Parathyroid adenoma (tissue), 2 donors: Measurements from ENCODE around the gene FAM117B.

Experiments used
- H2AFZ ChIP-seq: fragments of 300-600 bp; sonication (generic); one replicate; pipeline ENCODE4 v1.7.0; 2017; ENCODE audit warnings: antibody characterized with exemption, mild to moderate bottlenecking
- H3K27ac ChIP-seq: fragments of 300-600 bp; sonication (generic); one replicate; pipeline ENCODE4 v1.7.0; 2017
- H3K27me3 ChIP-seq: fragments of 300-600 bp; sonication (generic); one replicate; pipeline ENCODE4 v1.7.0; 2017; ENCODE audit warnings: low read length; ENCODE audit not compliant: control insufficient read depth, insufficient read depth
- H3K36me3 ChIP-seq: fragments of 300-600 bp; sonication (generic); one replicate; pipeline ENCODE4 v1.7.0; 2017; ENCODE audit warnings: low read length; ENCODE audit not compliant: control insufficient read depth, insufficient read depth
- H3K4me1 ChIP-seq: fragments of 300-600 bp; sonication (generic); one replicate; pipeline ENCODE4 v1.7.0; 2017; ENCODE audit warnings: control low read depth
- H3K4me2 ChIP-seq: fragments of 300-600 bp; sonication (generic); one replicate; pipeline ENCODE4 v1.7.0; 2017; ENCODE audit warnings: low read length
- H3K4me3 ChIP-seq: fragments of 300-600 bp; sonication (generic); one replicate; pipeline ENCODE4 v1.7.0; 2017; ENCODE audit warnings: low read depth, low read length
- H3K79me2 ChIP-seq: fragments of 300-600 bp; sonication (generic); one replicate; pipeline ENCODE4 v1.7.0; 2017; ENCODE audit warnings: control low read depth
- H3K9ac ChIP-seq: fragments of 300-600 bp; sonication (generic); one replicate; pipeline ENCODE4 v1.7.0; 2017; ENCODE audit warnings: mild to moderate bottlenecking
- H3K9me3 ChIP-seq: fragments of 300-600 bp; sonication (generic); one replicate; pipeline ENCODE4 v1.7.0; 2017; ENCODE audit warnings: low read length; ENCODE audit not compliant: control insufficient read depth
- TF ChIP-seq, protein P1 (sequence below): fragments of 300-600 bp; sonication (generic); IDR thresholded peaks from one replicate; pipeline ENCODE4 v1.7.0; 2017; ENCODE audit warnings: antibody characterized with exemption, mild to moderate bottlenecking
- donor health status: primary hyperparathyroidism.

Gene FAM117B

GRCh38 chr2:202720226-202720625 is 85.5 kb downstream of the FAM117B start:
- no peaks in the 10 kb centered on the region for H3K27me3 ChIP-seq
- no peak overlapping the region for H3K4me2 ChIP-seq
- no peak overlapping the region for H3K4me3 ChIP-seq
- no peaks in the 10 kb centered on the region for H3K9me3 ChIP-seq
- no peak overlapping the region for H3K27ac ChIP-seq
- no peak overlapping the region for H2AFZ ChIP-seq
- TF ChIP-seq, protein P1, sequence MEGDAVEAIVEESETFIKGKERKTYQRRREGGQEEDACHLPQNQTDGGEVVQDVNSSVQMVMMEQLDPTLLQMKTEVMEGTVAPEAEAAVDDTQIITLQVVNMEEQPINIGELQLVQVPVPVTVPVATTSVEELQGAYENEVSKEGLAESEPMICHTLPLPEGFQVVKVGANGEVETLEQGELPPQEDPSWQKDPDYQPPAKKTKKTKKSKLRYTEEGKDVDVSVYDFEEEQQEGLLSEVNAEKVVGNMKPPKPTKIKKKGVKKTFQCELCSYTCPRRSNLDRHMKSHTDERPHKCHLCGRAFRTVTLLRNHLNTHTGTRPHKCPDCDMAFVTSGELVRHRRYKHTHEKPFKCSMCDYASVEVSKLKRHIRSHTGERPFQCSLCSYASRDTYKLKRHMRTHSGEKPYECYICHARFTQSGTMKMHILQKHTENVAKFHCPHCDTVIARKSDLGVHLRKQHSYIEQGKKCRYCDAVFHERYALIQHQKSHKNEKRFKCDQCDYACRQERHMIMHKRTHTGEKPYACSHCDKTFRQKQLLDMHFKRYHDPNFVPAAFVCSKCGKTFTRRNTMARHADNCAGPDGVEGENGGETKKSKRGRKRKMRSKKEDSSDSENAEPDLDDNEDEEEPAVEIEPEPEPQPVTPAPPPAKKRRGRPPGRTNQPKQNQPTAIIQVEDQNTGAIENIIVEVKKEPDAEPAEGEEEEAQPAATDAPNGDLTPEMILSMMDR, result no peak
- H3K36me3 ChIP-seq, result no peaks in the 10 kb centered on the region
- H3K4me1 ChIP-seq, result no peaks in the 10 kb centered on the region
- no peak overlapping the region for H3K9ac ChIP-seq
- peaks cover 13% of the 10 kb centered on the region for H3K79me2 ChIP-seq

DNA sequence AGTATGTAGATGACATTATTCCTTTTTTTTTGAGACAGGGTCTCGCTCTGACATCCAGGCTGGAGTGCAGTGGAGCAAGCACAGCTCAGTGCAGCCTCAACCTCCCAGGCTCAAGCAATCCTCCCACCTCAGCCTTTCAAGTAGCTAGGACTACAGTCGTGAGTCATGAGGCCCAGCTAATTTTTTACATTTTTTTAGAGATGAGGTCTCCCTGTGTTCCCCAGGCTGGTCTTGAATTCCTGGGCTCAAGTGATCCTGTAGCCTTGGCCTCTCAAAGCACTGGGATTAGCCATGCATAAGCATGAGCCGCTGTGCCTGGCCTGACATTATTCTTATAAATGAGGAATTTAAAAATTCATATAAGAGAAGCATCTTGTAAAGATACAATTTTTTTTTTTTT is 86.9 kb downstream of the FAM117B start:
- TF ChIP-seq, protein P1, result no peak
- no peaks in the 10 kb centered on the region for H3K27me3 ChIP-seq
- no peaks in the 10 kb centered on the region for H3K36me3 ChIP-seq
- peaks cover 10% of the 10 kb centered on the region for H3K79me2 ChIP-seq
- peaks cover 4% of the 10 kb centered on the region for H3K4me1 ChIP-seq
- no peaks in the 10 kb centered on the region for H3K9me3 ChIP-seq
- H2AFZ ChIP-seq, result no peak overlapping the region
- H3K4me2 ChIP-seq, result no peak overlapping the region
- H3K27ac ChIP-seq, result no peak overlapping the region
- H3K9ac ChIP-seq, result no peak overlapping the region
- H3K4me3 ChIP-seq, result no peak overlapping the region

DNA sequence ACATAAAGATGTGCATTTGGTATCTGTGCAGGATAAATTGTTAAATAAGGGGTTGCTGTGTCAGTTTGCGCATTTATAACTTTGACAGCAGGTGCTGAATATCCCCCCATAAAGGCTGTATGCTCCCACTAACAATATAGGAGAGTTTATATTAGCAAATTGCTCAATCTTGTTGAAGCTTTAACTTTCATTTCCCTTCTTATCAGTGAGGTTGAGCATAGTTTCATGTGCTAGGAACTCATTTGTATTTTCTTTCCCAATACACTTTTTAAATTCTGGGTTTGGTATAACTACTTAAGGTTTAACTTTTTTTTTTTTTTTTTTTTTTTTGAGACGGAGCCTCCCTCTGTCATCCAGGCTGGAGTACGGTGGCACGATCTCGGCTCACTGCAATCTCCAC is 89.0 kb downstream of the FAM117B start:
- H3K4me3 ChIP-seq, result no peak overlapping the region
- no peak overlapping the region for H3K27ac ChIP-seq
- peaks cover 4% of the 10 kb centered on the region for H3K4me1 ChIP-seq
- H3K27me3 ChIP-seq, result no peaks in the 10 kb centered on the region
- no peak overlapping the region for H3K9ac ChIP-seq
- no peak overlapping the region for H2AFZ ChIP-seq
- H3K4me2 ChIP-seq, result no peak overlapping the region
- H3K36me3 ChIP-seq, result no peaks in the 10 kb centered on the region
- peaks cover 3% of the 10 kb centered on the region for H3K79me2 ChIP-seq
- H3K9me3 ChIP-seq, result no peaks in the 10 kb centered on the region
- TF ChIP-seq, protein P1, result no peak

GRCh38 chr2:202726070-202726469 is 91.3 kb downstream of the FAM117B start:
- Histone ChIP-seq H3K9ac (no peak overlapping the region), H3K9me3 (no peaks in the 10 kb centered on the region), H3K27me3 (no peaks in the 10 kb centered on the region), H3K36me3 (no peaks in the 10 kb centered on the region), H3K4me1 (peaks cover 4% of the 10 kb centered on the region), H3K4me2 (no peak overlapping the region), H3K79me2 (no peaks in the 10 kb centered on the region), H3K4me3 (no peak overlapping the region), H2AFZ (peak overlapping the region; percentile 43), H3K27ac (no peak overlapping the region)
- TF ChIP-seq, protein P1, result no peak

DNA sequence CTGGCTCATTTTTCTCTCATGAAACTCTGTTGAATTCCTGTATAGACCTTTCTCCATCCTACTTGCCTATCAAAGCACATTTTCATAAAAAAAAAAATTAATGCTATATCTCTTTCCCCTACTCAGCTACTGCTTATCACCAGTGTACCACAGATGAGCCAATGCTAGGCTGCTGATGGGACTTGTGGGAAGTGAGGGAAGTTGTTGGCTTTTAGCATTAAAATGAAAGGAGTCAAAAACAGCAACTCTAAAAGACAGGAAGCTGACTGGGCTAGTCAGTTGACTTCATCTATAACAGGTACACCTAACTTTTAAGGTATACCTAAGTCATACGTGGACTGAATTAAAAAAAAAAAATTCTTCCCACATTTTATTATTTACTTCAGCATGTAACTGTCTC is 102.1 kb downstream of the FAM117B start:
- TF ChIP-seq, protein P1, result no peak
- H3K27me3 ChIP-seq, result no peaks in the 10 kb centered on the region
- no peaks in the 10 kb centered on the region for H3K79me2 ChIP-seq
- H3K27ac ChIP-seq, result no peak overlapping the region
- no peak overlapping the region for H3K4me3 ChIP-seq
- H3K9ac ChIP-seq, result no peak overlapping the region
- no peaks in the 10 kb centered on the region for H3K4me1 ChIP-seq
- H3K9me3 ChIP-seq, result no peaks in the 10 kb centered on the region
- no peak overlapping the region for H2AFZ ChIP-seq
- H3K4me2 ChIP-seq, result no peak overlapping the region
- no peaks in the 10 kb centered on the region for H3K36me3 ChIP-seq
